Measurements from ENCODE around the gene ODC1.

Gene ODC1

GRCh38 chr2:10424916-10425505 lies 23.1 kb downstream of the ODC1 start:
- Histone ChIP-seq H3K4me1 (ENCODE audit: control insufficient read depth, insufficient read depth, low read length) (peaks cover 4% of the 10 kb centered on the region), H3K9me3 (ENCODE audit: control insufficient read depth in 2 of 2, low read length in 2 of 2) (no peaks in the 10 kb centered on the region), H3K27ac (ENCODE audit: low read length) (no peak overlapping the region), H3K27me3 (ENCODE audit: control insufficient read depth in 1 of 2, insufficient read depth in 2 of 2, low read length in 2 of 2) (no peaks in the 10 kb centered on the region), H3K4me3 (ENCODE audit: low read length in 2 of 2) (no peak overlapping the region), H3K9ac (ENCODE audit: low read length in 2 of 2) (no peak overlapping the region), H3K36me3 (ENCODE audit: control insufficient read depth in 2 of 2, insufficient read depth in 2 of 2, low read length in 2 of 2) (peaks cover 0 to 5% of the 10 kb centered on the region in 2 donors)

- H3K9ac ChIP-seq (ENCODE audit: low read length in 2 of 2), result no peak overlapping the region
- H3K9me3 ChIP-seq (ENCODE audit: control insufficient read depth in 2 of 2, low read length in 2 of 2), result no peaks in the 10 kb centered on the region
- no peaks in the 10 kb centered on the region for H3K27me3 ChIP-seq (ENCODE audit: control insufficient read depth in 1 of 2, insufficient read depth in 2 of 2, low read length in 2 of 2)
- peaks cover 0 to 5% of the 10 kb centered on the region in 2 donors for H3K36me3 ChIP-seq (ENCODE audit: control insufficient read depth in 2 of 2, insufficient read depth in 2 of 2, low read length in 2 of 2)
- H3K27ac ChIP-seq (ENCODE audit: low read length), result no peak overlapping the region
- no peak overlapping the region for H3K4me3 ChIP-seq (ENCODE audit: low read length in 2 of 2)
- H3K4me1 ChIP-seq (ENCODE audit: control insufficient read depth, insufficient read depth, low read length), result peaks cover 4% of the 10 kb centered on the region
Observed at GRCh38 chr2:10424051-10424450, 24.1 kb downstream of the ODC1 start.

GRCh38 chr2:10423400-10423774 lies 24.7 kb downstream of the ODC1 start:
- no peak overlapping the region for H3K9ac ChIP-seq (ENCODE audit: low read length in 2 of 2)
- peaks cover 4% of the 10 kb centered on the region for H3K4me1 ChIP-seq (ENCODE audit: control insufficient read depth, insufficient read depth, low read length)
- H3K36me3 ChIP-seq (ENCODE audit: control insufficient read depth in 2 of 2, insufficient read depth in 2 of 2, low read length in 2 of 2), result peaks cover 0 to 5% of the 10 kb centered on the region in 2 donors
- H3K9me3 ChIP-seq (ENCODE audit: control insufficient read depth in 2 of 2, low read length in 2 of 2), result no peaks in the 10 kb centered on the region
- no peak overlapping the region for H3K4me3 ChIP-seq (ENCODE audit: low read length in 2 of 2)
- no peak overlapping the region for H3K27ac ChIP-seq (ENCODE audit: low read length)
- H3K27me3 ChIP-seq (ENCODE audit: control insufficient read depth in 1 of 2, insufficient read depth in 2 of 2, low read length in 2 of 2), result no peaks in the 10 kb centered on the region

GRCh38 chr2:10422732-10423399 lies 25.3 kb downstream of the ODC1 start:
- Histone ChIP-seq H3K9ac (ENCODE audit: low read length in 2 of 2) (no peak overlapping the region), H3K4me3 (ENCODE audit: low read length in 2 of 2) (no peak overlapping the region), H3K27me3 (ENCODE audit: control insufficient read depth in 1 of 2, insufficient read depth in 2 of 2, low read length in 2 of 2) (no peaks in the 10 kb centered on the region), H3K36me3 (ENCODE audit: control insufficient read depth in 2 of 2, insufficient read depth in 2 of 2, low read length in 2 of 2) (peaks cover 0 to 5% of the 10 kb centered on the region in 2 donors), H3K4me1 (ENCODE audit: control insufficient read depth, insufficient read depth, low read length) (peaks cover 4% of the 10 kb centered on the region), H3K9me3 (ENCODE audit: control insufficient read depth in 2 of 2, low read length in 2 of 2) (no peaks in the 10 kb centered on the region), H3K27ac (ENCODE audit: low read length) (no peak overlapping the region)

GRCh38 chr2:10422251-10422650 lies 25.9 kb downstream of the ODC1 start:
- no peaks in the 10 kb centered on the region for H3K27me3 ChIP-seq (ENCODE audit: control insufficient read depth in 1 of 2, insufficient read depth in 2 of 2, low read length in 2 of 2)
- peaks cover 1% of the 10 kb centered on the region for H3K4me1 ChIP-seq (ENCODE audit: control insufficient read depth, insufficient read depth, low read length)
- H3K4me3 ChIP-seq (ENCODE audit: low read length in 2 of 2), result no peak overlapping the region
- H3K27ac ChIP-seq (ENCODE audit: low read length), result no peak overlapping the region
- H3K9ac ChIP-seq (ENCODE audit: low read length in 2 of 2), result no peak overlapping the region
- no peaks in the 10 kb centered on the region for H3K9me3 ChIP-seq (ENCODE audit: control insufficient read depth in 2 of 2, low read length in 2 of 2)
- peaks cover 0 to 5% of the 10 kb centered on the region in 2 donors for H3K36me3 ChIP-seq (ENCODE audit: control insufficient read depth in 2 of 2, insufficient read depth in 2 of 2, low read length in 2 of 2)

- no peaks in the 10 kb centered on the region for H3K36me3 ChIP-seq (ENCODE audit: control insufficient read depth in 2 of 2, insufficient read depth in 2 of 2, low read length in 2 of 2)
- no peaks in the 10 kb centered on the region for H3K9me3 ChIP-seq (ENCODE audit: control insufficient read depth in 2 of 2, low read length in 2 of 2)
- no peaks in the 10 kb centered on the region for H3K4me1 ChIP-seq (ENCODE audit: control insufficient read depth, insufficient read depth, low read length)
- no peak overlapping the region for H3K9ac ChIP-seq (ENCODE audit: low read length in 2 of 2)
- no peak overlapping the region for H3K4me3 ChIP-seq (ENCODE audit: low read length in 2 of 2)
- H3K27me3 ChIP-seq (ENCODE audit: control insufficient read depth in 1 of 2, insufficient read depth in 2 of 2, low read length in 2 of 2), result no peaks in the 10 kb centered on the region
- no peak overlapping the region for H3K27ac ChIP-seq (ENCODE audit: low read length)
Observed at GRCh38 chr2:10419553-10420257, 28.4 kb downstream of the ODC1 start.

GRCh38 chr2:10417551-10418335 lies 30.4 kb downstream of the ODC1 start:
- Histone ChIP-seq H3K4me3 (ENCODE audit: low read length in 2 of 2) (no peak overlapping the region), H3K36me3 (ENCODE audit: control insufficient read depth in 2 of 2, insufficient read depth in 2 of 2, low read length in 2 of 2) (no peaks in the 10 kb centered on the region), H3K9me3 (ENCODE audit: control insufficient read depth in 2 of 2, low read length in 2 of 2) (no peaks in the 10 kb centered on the region), H3K27me3 (ENCODE audit: control insufficient read depth in 1 of 2, insufficient read depth in 2 of 2, low read length in 2 of 2) (no peaks in the 10 kb centered on the region), H3K27ac (ENCODE audit: low read length) (no peak overlapping the region), H3K9ac (ENCODE audit: low read length in 2 of 2) (no peak overlapping the region), H3K4me1 (ENCODE audit: control insufficient read depth, insufficient read depth, low read length) (peaks cover 6% of the 10 kb centered on the region)

- Histone ChIP-seq H3K36me3 (ENCODE audit: control insufficient read depth in 2 of 2, insufficient read depth in 2 of 2, low read length in 2 of 2) (no peaks in the 10 kb centered on the region), H3K9ac (ENCODE audit: low read length in 2 of 2) (no peak overlapping the region), H3K27me3 (ENCODE audit: control insufficient read depth in 1 of 2, insufficient read depth in 2 of 2, low read length in 2 of 2) (no peaks in the 10 kb centered on the region), H3K27ac (ENCODE audit: low read length) (no peak overlapping the region), H3K4me3 (ENCODE audit: low read length in 2 of 2) (no peak overlapping the region), H3K9me3 (ENCODE audit: control insufficient read depth in 2 of 2, low read length in 2 of 2) (peaks cover 0 to 4% of the 10 kb centered on the region in 2 donors), H3K4me1 (ENCODE audit: control insufficient read depth, insufficient read depth, low read length) (peaks cover 11% of the 10 kb centered on the region)
Observed at GRCh38 chr2:10415640-10416039, 32.5 kb downstream of the ODC1 start.

GRCh38 chr2:10415048-10415447 lies 33.1 kb downstream of the ODC1 start:
- H3K9ac ChIP-seq (ENCODE audit: low read length in 2 of 2), result no peak overlapping the region
- H3K4me3 ChIP-seq (ENCODE audit: low read length in 2 of 2), result no peak overlapping the region
- H3K27ac ChIP-seq (ENCODE audit: low read length), result no peak overlapping the region
- H3K9me3 ChIP-seq (ENCODE audit: control insufficient read depth in 2 of 2, low read length in 2 of 2), result peaks cover 0 to 4% of the 10 kb centered on the region in 2 donors
- H3K36me3 ChIP-seq (ENCODE audit: control insufficient read depth in 2 of 2, insufficient read depth in 2 of 2, low read length in 2 of 2), result no peaks in the 10 kb centered on the region
- peaks cover 11% of the 10 kb centered on the region for H3K4me1 ChIP-seq (ENCODE audit: control insufficient read depth, insufficient read depth, low read length)
- no peaks in the 10 kb centered on the region for H3K27me3 ChIP-seq (ENCODE audit: control insufficient read depth in 1 of 2, insufficient read depth in 2 of 2, low read length in 2 of 2)

GRCh38 chr2:10414591-10414990 lies 33.5 kb downstream of the ODC1 start:
- no peak overlapping the region for H3K27ac ChIP-seq (ENCODE audit: low read length)

More at GRCh38 chr2:10414591-10414990, 33.5 kb downstream of the ODC1 start:
- Histone ChIP-seq H3K36me3 (ENCODE audit: control insufficient read depth in 2 of 2, insufficient read depth in 2 of 2, low read length in 2 of 2) (no peaks in the 10 kb centered on the region), H3K4me1 (ENCODE audit: control insufficient read depth, insufficient read depth, low read length) (peaks cover 11% of the 10 kb centered on the region), H3K4me3 (ENCODE audit: low read length in 2 of 2) (no peak overlapping the region), H3K9me3 (ENCODE audit: control insufficient read depth in 2 of 2, low read length in 2 of 2) (peaks cover 0 to 4% of the 10 kb centered on the region in 2 donors), H3K9ac (ENCODE audit: low read length in 2 of 2) (no peak overlapping the region), H3K27me3 (ENCODE audit: control insufficient read depth in 1 of 2, insufficient read depth in 2 of 2, low read length in 2 of 2) (no peaks in the 10 kb centered on the region)

Measured in stomach smooth muscle (tissue), 2 donors.